Small intestine (tissue), 7 donors: ENCODE data around the gene AURKB. TPM values are rescaled to one million over a fixed set of nuclear protein-coding genes. Genes with fewer than 3 reads are reported as not detected.

ENCODE experiments used
- DNase-seq, 2 donors: peaks; one replicate each; pipeline versions ENCODE4 v3.0.0 to v3.0.0-alpha.2; 2013
- FAIRE-seq: peaks from 2 replicates; lab custom pipeline; 2012; peaks lifted over from hg19 to GRCh38; lab: Jason Lieb, UNC
- H3K27ac ChIP-seq, 3 donors: one replicate each; pipeline ENCODE4 v1.5.1; 2013; ENCODE audit warnings: low read length in 2 of 3, mild to moderate bottlenecking in 2 of 3, control low read depth in 1 of 3, inconsistent platforms in 1 of 3, low read depth in 1 of 3, moderate library complexity in 1 of 3
- H3K27me3 ChIP-seq, 3 donors: one replicate each; pipeline ENCODE4 v1.6.1; 2013; ENCODE audit warnings: low read length in 3 of 3, inconsistent platforms in 1 of 3; ENCODE audit not compliant: control insufficient read depth in 3 of 3, insufficient read depth in 3 of 3
- H3K36me3 ChIP-seq, 3 donors: one replicate each; pipeline ENCODE4 v1.6.1; 2013; ENCODE audit warnings: low read length in 3 of 3, inconsistent platforms in 1 of 3, low read depth in 1 of 3, mild to moderate bottlenecking in 1 of 3, moderate library complexity in 1 of 3; ENCODE audit not compliant: control insufficient read depth in 3 of 3, insufficient read depth in 2 of 3
- H3K4me1 ChIP-seq, 3 donors: one replicate each; pipeline ENCODE4 v1.6.1; 2013; ENCODE audit warnings: low read length in 2 of 3, inconsistent platforms in 1 of 3, low read depth in 1 of 3, mild to moderate bottlenecking in 1 of 3, moderate library complexity in 1 of 3; ENCODE audit not compliant: control insufficient read depth in 3 of 3, insufficient read depth in 2 of 3
- H3K4me3 ChIP-seq, 3 donors: one replicate each; pipeline ENCODE4 v1.5.1; 2013; ENCODE audit warnings: low read length in 3 of 3, control low read depth in 1 of 3, inconsistent platforms in 1 of 3, low read depth in 1 of 3, mild to moderate bottlenecking in 1 of 3, moderate library complexity in 1 of 3
- H3K9me3 ChIP-seq, 2 donors: one replicate each; pipeline ENCODE4 v1.6.1; 2013; ENCODE audit warnings: low read depth in 1 of 2, low read length in 1 of 2; ENCODE audit not compliant: control insufficient read depth in 2 of 2, insufficient read depth in 1 of 2
- WGBS, 3 donors: extraction: QIAGEN DNeasy Blood & Tissue Kit; methylation state at CpG; one replicate each; pipeline ENCODE4 v1.1.7; 2013; 5-methylcytosine and 5-hydroxymethylcytosine counted together
- polyA plus RNA-seq, 4 donors: library from polyadenylated mRNA; stranded (reverse) in 3 of 4; unstranded in 1 of 4; fragments of 200-250 nt in 3 of 4; fragments of 120-200 nt in 1 of 4; gene quantifications; one replicate each; pipeline versions ENCODE4 v1.2.1 to v1.2.3, GENCODE V29; 2013
- donor health status: healthy with polysubstance abuse.
- donor health status: control.
- donor health status: control.
- donor health status: Bipolar disorder and iron deficiency.
- donor health status: healthy.

AURKB gene
- polyA plus RNA-seq, 4 donors: 4.9 to 48.4 (median 14.3) TPM

- FAIRE-seq: no peak
Measured at GRCh38 chr17:8206536-8206935, 3.8 kb downstream of the AURKB start.

GRCh38 chr17:8204761-8205555, 5.4 kb downstream of the AURKB start:
- no peak for DNase-seq
- H3K27me3 ChIP-seq: no peaks in the 10 kb centered on the region
- WGBS, 3 donors: 87 to 92% (median 88%) methylated on average over 19 of the region's 19 CpGs
- H3K27ac ChIP-seq: no peak overlapping the region
- peaks cover 0 to 3% (median 0%) of the 10 kb centered on the region in 3 donors for H3K4me1 ChIP-seq
- H3K9me3 ChIP-seq: no peaks in the 10 kb centered on the region
- no peak for FAIRE-seq
- no peak overlapping the region for H3K4me3 ChIP-seq
- H3K36me3 ChIP-seq: peaks cover 0 to 30% (median 0%) of the 10 kb centered on the region in 3 donors

More at GRCh38 chr17:8206536-8206935, 3.8 kb downstream of the AURKB start:
- Histone ChIP-seq H3K36me3 (peaks cover 0 to 30% (median 0%) of the 10 kb centered on the region in 3 donors), H3K4me1 (peaks cover 0 to 5% (median 0%) of the 10 kb centered on the region in 3 donors), H3K27me3 (no peaks in the 10 kb centered on the region), H3K9me3 (no peaks in the 10 kb centered on the region), H3K4me3 (no peak overlapping the region), H3K27ac (no peak overlapping the region)
- no peak for DNase-seq
- 92 to 94% (median 94%) methylated on average over 12 of the region's 12 CpGs for WGBS, 3 donors

GRCh38 chr17:8192070-8192815, 18.1 kb downstream of the AURKB start:
- peak overlapping the region; percentile 48 to 92 (median 86) for H3K27ac ChIP-seq
- H3K27me3 ChIP-seq: no peaks in the 10 kb centered on the region
- DNase-seq: peak; percentile 92 to 94
- H3K9me3 ChIP-seq: no peaks in the 10 kb centered on the region
- peaks cover 6 to 35% (median 6%) of the 10 kb centered on the region in 3 donors for H3K4me1 ChIP-seq
- whole genome bisulfite sequencing, 3 donors: 12 to 31% (median 23%) methylated on average over 12 of the region's 12 CpGs
- peak overlapping the region in 1 of 3 donors; percentile 42 for H3K4me3 ChIP-seq
- no peak for FAIRE-seq
- no peaks in the 10 kb centered on the region for H3K36me3 ChIP-seq

GRCh38 chr17:8190506-8190905, 19.9 kb downstream of the AURKB start:
- no peak for DNase-seq
- Histone ChIP-seq H3K4me3 (peak overlapping the region in 1 of 3 donors; percentile 18), H3K4me1 (peaks cover 6 to 35% (median 6%) of the 10 kb centered on the region in 3 donors), H3K9me3 (no peaks in the 10 kb centered on the region), H3K36me3 (no peaks in the 10 kb centered on the region), H3K27me3 (no peaks in the 10 kb centered on the region), H3K27ac (peak overlapping the region; percentile 66 to 86 (median 86))
- FAIRE-seq: no peak
- 33 to 41% (median 34%) methylated on average over 6 of the region's 6 CpGs for WGBS, 3 donors

DNA sequence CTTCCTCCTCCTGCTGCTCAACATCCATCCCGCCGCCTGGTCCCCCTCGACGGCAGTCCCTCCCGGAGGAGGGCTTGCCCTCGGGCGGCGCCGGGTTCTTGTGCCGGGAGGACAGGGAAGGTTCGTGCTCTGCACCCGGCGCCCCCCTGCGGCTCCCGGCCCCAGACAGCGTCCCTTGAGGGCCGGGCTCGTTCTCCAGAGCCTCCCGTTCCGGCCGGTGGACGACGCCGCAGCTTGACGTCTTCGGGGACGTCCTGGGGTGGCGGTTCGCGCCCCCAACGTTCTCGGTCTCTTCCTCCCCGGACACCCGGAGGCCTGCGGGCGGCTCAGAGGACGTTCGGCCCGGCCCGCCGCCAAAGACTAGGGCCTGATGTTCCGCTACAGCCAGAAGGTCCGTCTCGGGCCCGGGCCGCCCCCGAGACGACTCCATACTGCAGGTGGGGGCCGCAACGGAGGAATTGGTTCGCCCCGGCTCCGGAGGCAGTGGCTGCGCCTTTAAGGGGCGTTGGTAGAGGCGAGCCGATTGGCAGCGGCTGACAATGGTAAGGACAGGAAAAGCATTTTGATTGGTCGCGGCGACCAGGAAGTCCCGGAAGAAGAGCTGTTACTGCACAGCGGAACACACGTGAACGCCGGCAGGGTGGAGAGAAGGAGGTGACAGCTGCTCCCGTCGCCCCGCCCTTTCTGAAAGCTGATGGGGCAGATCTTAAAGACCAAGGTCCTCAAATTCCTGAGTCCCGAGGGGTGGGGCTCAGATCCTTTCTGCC, 20.5 kb downstream of the AURKB start, which contains the start of gene BORCS6:
BORCS6 (minus strand) TSS at position 470 of the 767 bp plus-strand sequence; CDS start at position 430, 40 bp downstream.
- H3K4me1 ChIP-seq: peaks cover 6 to 35% (median 6%) of the 10 kb centered on the region in 3 donors

GRCh38 chr17:8189041-8189710, 21.2 kb downstream of the AURKB start:
- peak; percentile 26 to 63 for DNase-seq

More for the DNA sequence above, 20.5 kb downstream of the AURKB start, which contains the start of gene BORCS6:
- Histone ChIP-seq H3K27ac (peak within 1 kb of the TSS; percentile 86 to 99 (median 97)), H3K9me3 (no peaks in the 10 kb centered on the region), H3K36me3 (no peaks in the 10 kb centered on the region), H3K4me3 (peak within 1 kb of the TSS; percentile 82 to 92 (median 90)), H3K27me3 (no peaks in the 10 kb centered on the region)
- FAIRE-seq (no peak), DNase-seq (peak; percentile 98 to 100)
- 0% methylated on average over 56 to 70 of the region's 70 CpGs for WGBS, 3 donors

DNA sequence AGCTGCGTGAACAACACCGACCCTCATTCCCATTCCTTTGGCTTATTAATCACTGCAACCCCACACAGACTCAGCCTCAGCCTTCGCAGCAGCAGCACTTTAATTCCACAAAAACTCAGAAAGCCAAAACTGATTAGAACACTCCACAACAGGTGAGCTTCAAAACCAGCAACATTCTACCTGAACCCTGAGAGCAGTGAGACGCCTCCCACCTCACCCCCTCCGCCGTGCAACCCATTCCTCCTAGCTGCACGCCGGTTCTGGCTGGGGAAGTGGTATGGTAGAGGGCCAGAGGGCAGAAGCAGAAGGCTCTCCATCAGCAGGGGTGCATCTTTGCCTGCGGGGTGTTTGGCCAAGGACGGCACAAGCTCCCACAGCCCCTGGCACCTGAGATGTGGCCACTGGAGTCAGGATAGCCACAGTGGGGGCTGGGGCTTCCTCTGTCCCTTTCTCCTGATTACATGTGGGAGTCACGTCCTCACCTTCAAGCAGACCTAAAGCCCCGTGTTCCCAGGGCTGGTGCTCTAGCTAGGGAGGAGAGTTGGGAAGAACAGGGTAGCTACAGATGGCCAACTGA, 22.0 kb downstream of the AURKB start:
- Histone ChIP-seq H3K4me1 (peaks cover 6 to 35% (median 6%) of the 10 kb centered on the region in 3 donors), H3K27me3 (no peaks in the 10 kb centered on the region), H3K27ac (peak overlapping the region; percentile 86 to 99 (median 97)), H3K9me3 (no peaks in the 10 kb centered on the region), H3K36me3 (no peaks in the 10 kb centered on the region), H3K4me3 (peak overlapping the region in 2 of 3 donors; percentile 90 to 92)
- FAIRE-seq (no peak), DNase-seq (no peak)
- WGBS, 3 donors: 20 to 27% (median 23%) methylated on average over 12 of the region's 12 CpGs

More at GRCh38 chr17:8189041-8189710, 21.2 kb downstream of the AURKB start:
- FAIRE-seq: no peak
- no peaks in the 10 kb centered on the region for H3K9me3 ChIP-seq
- 1 to 3% (median 2%) methylated on average over 62 to 67 of the region's 67 CpGs for WGBS, 3 donors
- no peaks in the 10 kb centered on the region for H3K36me3 ChIP-seq
- H3K4me1 ChIP-seq: peaks cover 6 to 35% (median 6%) of the 10 kb centered on the region in 3 donors
- peak overlapping the region; percentile 86 to 99 (median 97) for H3K27ac ChIP-seq
- H3K27me3 ChIP-seq: no peaks in the 10 kb centered on the region
- peak overlapping the region; percentile 82 to 92 (median 90) for H3K4me3 ChIP-seq
